HCT116 (cell line): Measurements from ENCODE around the gene MRRF. TPM values are rescaled to one million over a fixed set of nuclear protein-coding genes. Genes with fewer than 3 reads are reported as not detected.

Experiments
- ATAC-seq: fragments of 200-7000 bp; cut with Tn5 transposase; 2 replicates; pipeline ENCODE4 v1.9.1; 2020; ENCODE audit warnings: mild to moderate bottlenecking, moderate library complexity
- BruUV-seq: library from RNA; stranded (reverse); fragments of 400-500 nt; replicated peaks from 2 replicates; lab custom pipeline; 2021; lab: Mats Ljungman, UMichigan
- CTCF ChIA-PET: fragments of 300-600 bp; sonication (Branson Sonifier 250); formaldehyde crosslinking; loops from one replicate; lab custom pipeline; 2021; ENCODE audit warnings: antibody characterized with exemption; lab: Charles Lee
- POLR2A ChIA-PET: fragments of 300-600, 350-600 bp; sonication (Branson Sonifier 250); formaldehyde crosslinking; loops from one replicate; lab custom pipeline; 2021; ENCODE audit warnings: antibody characterized with exemption; lab: Charles Lee
- RAD21 ChIA-PET, 2 experiments: fragments of 300-600 bp; sonication (Branson Sonifier 250); formaldehyde crosslinking; loops; one replicate each; lab custom pipeline; 2023; ENCODE audit warnings: low total read pairs in 2 of 2; ENCODE audit not compliant: uncharacterized antibody in 2 of 2, unreplicated experiment in 2 of 2, low non-redundant PET in 1 of 2; lab: Charles Lee
- DNase-seq: peaks from one replicate; pipeline ENCODE4 v3.0.0-alpha.2; 2010; ENCODE audit warnings: low read depth, low spot score
- H2AFZ ChIP-seq: fragments of 200-600 bp; shearing (Covaris generic), sonication (generic); 2 replicates; pipeline ENCODE4 v1.6.1; 2017; ENCODE audit warnings: low read depth, mixed run types, mixed read lengths, antibody characterized with exemption, low read length; ENCODE audit not compliant: poor library complexity, severe bottlenecking
- H3K27ac ChIP-seq: 2 replicates; pipeline ENCODE4 v1.5.1; 2012; ENCODE audit warnings: low read depth, low read length
- H3K27me3 ChIP-seq: fragments of 200-600 bp; sonication (generic); 2 replicates; pipeline ENCODE4 v1.6.1; 2016; ENCODE audit warnings: mixed run types, low read length, mixed read lengths; ENCODE audit not compliant: insufficient read depth
- H3K36me3 ChIP-seq, 2 experiments: fragments of 200-500 bp in 1 of 2; fragments of 200-600 bp in 1 of 2; sonication (Bioruptor generic) in 1 of 2; sonication (generic) in 1 of 2; 2 replicates each; pipeline versions ENCODE4 v1.5.1 to v1.6.1; 2014 to 2016; ENCODE audit warnings: low read length in 2 of 2, inconsistent platforms in 1 of 2, mixed read lengths in 1 of 2, mixed run types in 1 of 2; ENCODE audit not compliant: insufficient read depth in 2 of 2, control insufficient read depth in 1 of 2
- H3K4me1 ChIP-seq, 2 experiments: fragments of 200-600 bp in 1 of 2; sonication (generic) in 1 of 2; 2 replicates each; pipeline versions ENCODE4 v1.5.1 to v1.6.1; 2012 to 2017; ENCODE audit warnings: low read length in 2 of 2, inconsistent platforms in 1 of 2, mild to moderate bottlenecking in 1 of 2, mixed read lengths in 1 of 2, mixed run types in 1 of 2, moderate library complexity in 1 of 2; ENCODE audit not compliant: insufficient read depth in 2 of 2, control insufficient read depth in 1 of 2
- H3K4me2 ChIP-seq: fragments of 200-600 bp; sonication (generic); 2 replicates; pipeline ENCODE4 v1.6.1; 2017; ENCODE audit warnings: mixed run types, low read length, mixed read lengths
- H3K4me3 ChIP-seq, 2 experiments: fragments of 200-600 bp in 1 of 2; sonication (generic) in 1 of 2; replicated peaks in 1 of 2; 2 replicates each; pipeline ENCODE4 v1.5.1; 2011 to 2016; ENCODE audit warnings: low read length in 2 of 2, control low read depth in 1 of 2, low read depth in 1 of 2, mild to moderate bottlenecking in 1 of 2, mixed read lengths in 1 of 2, mixed run types in 1 of 2
- H3K79me2 ChIP-seq: fragments of 200-600 bp; sonication (generic); 2 replicates; pipeline ENCODE4 v1.6.1; 2017; ENCODE audit warnings: mild to moderate bottlenecking, mixed run types, low read length, moderate library complexity, mixed read lengths; ENCODE audit not compliant: insufficient read depth
- H3K9ac ChIP-seq: fragments of 200-600 bp; sonication (generic); 2 replicates; pipeline ENCODE4 v1.6.1; 2016; ENCODE audit warnings: low read length, mixed read lengths
- H3K9me2 ChIP-seq: fragments of 200-600 bp; sonication (generic), shearing (Covaris generic); 2 replicates; pipeline ENCODE4 v1.6.1; 2017; ENCODE audit warnings: mixed run types, mild to moderate bottlenecking, moderate library complexity; ENCODE audit not compliant: insufficient read depth
- H3K9me3 ChIP-seq, 2 experiments: fragments of 200-500 bp in 1 of 2; fragments of 200-600 bp in 1 of 2; sonication (Bioruptor generic) in 1 of 2; sonication (generic) in 1 of 2; 2 replicates each; pipeline ENCODE4 v1.6.1; 2014 to 2017; ENCODE audit warnings: low read length in 2 of 2, mixed read lengths in 2 of 2, inconsistent platforms in 1 of 2, low read depth in 1 of 2, mild to moderate bottlenecking in 1 of 2, mixed run types in 1 of 2, moderate library complexity in 1 of 2; ENCODE audit not compliant: control insufficient read depth in 1 of 2, insufficient read depth in 1 of 2
- H4K20me1 ChIP-seq: fragments of 200-600 bp; sonication (generic), shearing (Covaris generic); 2 replicates; pipeline ENCODE4 v1.6.1; 2017; ENCODE audit warnings: mixed run types, mild to moderate bottlenecking, moderate library complexity; ENCODE audit not compliant: insufficient read depth
- CEBPB ChIP-seq: IDR thresholded peaks from 2 replicates; pipeline ENCODE4 v1.6.1; 2012; ENCODE audit warnings: low read depth
- CTCF ChIP-seq, 3 experiments: fragments of 200-600 bp in 1 of 3; sonication (generic) in 1 of 3; IDR thresholded peaks in 2 of 3; conservative IDR thresholded peaks in 1 of 3; 2 replicates each; pipeline ENCODE4 v1.5.1; 2012 to 2017; ENCODE audit warnings: low read depth in 2 of 3, low read length in 2 of 3, antibody characterized with exemption in 1 of 3, borderline replicate concordance in 1 of 3, control low read depth in 1 of 3, mild to moderate bottlenecking in 1 of 3, mixed read lengths in 1 of 3, mixed run types in 1 of 3, moderate library complexity in 1 of 3; ENCODE audit not compliant: insufficient read depth in 1 of 3
- ELF1 ChIP-seq: IDR thresholded peaks from 2 replicates; pipeline ENCODE4 v1.6.1; 2012; ENCODE audit warnings: low read depth, borderline replicate concordance
- EZH2 ChIP-seq: fragments of 200-600 bp; sonication (generic); IDR thresholded peaks from 2 replicates; pipeline ENCODE4 v1.6.1; 2017; ENCODE audit warnings: antibody characterized with exemption, mixed run types
- EZH2phosphoT487 ChIP-seq: fragments of 200-600 bp; IDR thresholded peaks from 2 replicates; pipeline ENCODE4 v1.6.1; 2018; ENCODE audit warnings: antibody characterized with exemption, borderline replicate concordance
- FOSL1 ChIP-seq: IDR thresholded peaks from 2 replicates; pipeline ENCODE4 v1.6.1; 2012; ENCODE audit warnings: low read depth
- JUND ChIP-seq: IDR thresholded peaks from 2 replicates; pipeline ENCODE4 v1.6.1; 2012
- POLR2A ChIP-seq: IDR thresholded peaks from 2 replicates; pipeline ENCODE4 v1.7.0; 2011; ENCODE audit warnings: borderline replicate concordance; ENCODE audit not compliant: insufficient read depth, insufficient read length; ENCODE audit errors: extremely low read depth
- REST ChIP-seq: IDR thresholded peaks from 2 replicates; pipeline ENCODE4 v1.6.1; 2012; ENCODE audit warnings: low read depth
- SRF ChIP-seq: IDR thresholded peaks from 2 replicates; pipeline ENCODE4 v1.6.1; 2012; ENCODE audit warnings: low read depth
- ZBTB33 ChIP-seq: IDR thresholded peaks from 2 replicates; pipeline ENCODE4 v1.6.1; 2011; ENCODE audit warnings: mild to moderate bottlenecking, low read length, moderate library complexity; ENCODE audit not compliant: insufficient replicate concordance; ENCODE audit errors: extremely low read depth
- intact Hi-C: fragments of 100-400 bp; cut with micrococcal nuclease; formaldehyde crosslinking; loops from 2 replicates; pipeline ENCODE4 v1.10.0; 2022
- total RNA-seq: library from RNA; stranded (reverse); gene quantifications from one replicate; pipeline ENCODE4 v1.2.1, GENCODE V29; 2021; ENCODE audit not compliant: unreplicated experiment

The MRRF gene
- total RNA-seq, 1 experiment from 2014 or later = 88.6 TPM

- Histone ChIP-seq H3K79me2 (no peaks in the 10 kb centered on the region), H3K27ac (no peak overlapping the region), H3K9me3 (no peaks in the 10 kb centered on the region), H3K4me2 (no peak overlapping the region), H3K9ac (no peak overlapping the region), H3K36me3 (no peaks in the 10 kb centered on the region), H3K27me3 (no peaks in the 10 kb centered on the region), H4K20me1 (no peaks in the 10 kb centered on the region), H2AFZ (no peak overlapping the region), H3K4me3 (no peak overlapping the region), H3K9me2 (no peaks in the 10 kb centered on the region), H3K4me1 (peaks cover 3 to 23% of the 10 kb centered on the region in 2 experiments; a peak in 3 of 4 replicates)
- no TSS peak for BruUV-seq
- DNase-seq (no peak), ATAC-seq (no peak)
- ChIA-PET POLR2A (no interaction called here), RAD21 (no interaction called here), CTCF (interaction anchor here (0.7 kb wide), 1 partner anchor 91 kb away, joined by 3 read pairs; no protein-coding TSS in a partner anchor)
- intact Hi-C loops = no loop called here
- TF ChIP-seq EZH2 = no peak
- no peak for TF ChIP-seq JUND
- no peak for TF ChIP-seq SRF
Measured at GRCh38 chr9:122215663-122216062, 49.0 kb upstream of the MRRF start.

GRCh38 chr9:122216138-122216797 lies 48.4 kb upstream of the MRRF start:
- no TSS peak for BruUV-seq
- H3K9me2 ChIP-seq = no peaks in the 10 kb centered on the region
- ChIA-PET POLR2A (no interaction called here), CTCF (interaction anchor here (0.7 kb wide), 1 partner anchor 91 kb away, joined by 3 read pairs; no protein-coding TSS in a partner anchor), RAD21 (interaction anchor here in 1 of 2 experiments (0.7 kb wide), 1 partner anchor 103 kb away, joined by 4 read pairs; no protein-coding TSS in a partner anchor)
- H3K9ac ChIP-seq = no peak overlapping the region
- no peaks in the 10 kb centered on the region for H3K27me3 ChIP-seq
- H3K4me2 ChIP-seq = no peak overlapping the region
- ATAC-seq (no peak), DNase-seq (no peak)
- H2AFZ ChIP-seq = no peak overlapping the region
- no peak overlapping the region for H3K27ac ChIP-seq
- no peaks in the 10 kb centered on the region for H3K9me3 ChIP-seq
- H3K36me3 ChIP-seq = no peaks in the 10 kb centered on the region
- intact Hi-C loops = no loop called here
- H3K4me3 ChIP-seq = no peak overlapping the region
- no peaks in the 10 kb centered on the region for H3K79me2 ChIP-seq
- no peaks in the 10 kb centered on the region for H4K20me1 ChIP-seq
- peaks cover 3 to 23% of the 10 kb centered on the region in 2 experiments; a peak in 3 of 4 replicates for H3K4me1 ChIP-seq
- TF ChIP-seq ZBTB33 = no peak
- TF ChIP-seq FOSL1 = no peak
- no peak for TF ChIP-seq REST
- no peak for TF ChIP-seq CTCF (IDR thresholded peaks at IDR 0.05 in 2 of 3, conservative IDR thresholded peaks at IDR 0.05 in 1 of 3; ENCODE audit: borderline replicate concordance in 1 of 3, insufficient read depth in 1 of 3, low read depth in 2 of 3, low read length in 2 of 3)
- TF ChIP-seq SRF = no peak
- no peak for TF ChIP-seq EZH2phosphoT487
- no peak for TF ChIP-seq ELF1
- TF ChIP-seq POLR2A = no peak
- TF ChIP-seq CEBPB = no peak
